Neural crest cell (in vitro differentiated cells): ENCODE results near the gene PARK7. TPM values are rescaled to one million over a fixed set of nuclear protein-coding genes. Genes with fewer than 3 reads are reported as not detected.

Experiments
- DNase-seq: peaks from one replicate; pipeline ENCODE4 v3.0.0; 2021; ENCODE audit warnings: low read depth, mixed read lengths, low spot score
- H3K27ac Mint-ChIP-seq: one replicate; pipeline ENCODE4 v1.8.0; 2021; ENCODE audit warnings: mild to moderate bottlenecking, mixed read lengths; ENCODE audit not compliant: unreplicated experiment
- H3K27me3 Mint-ChIP-seq: 2 replicates; pipeline ENCODE4 v1.8.0; 2021; ENCODE audit warnings: low read depth, mild to moderate bottlenecking, mixed read lengths
- H3K36me3 Mint-ChIP-seq: 2 replicates; pipeline ENCODE4 v1.8.0; 2021; ENCODE audit warnings: low read depth, mild to moderate bottlenecking, mixed read lengths
- H3K4me1 Mint-ChIP-seq: 2 replicates; pipeline ENCODE4 v1.8.0; 2021; ENCODE audit warnings: mixed read lengths
- H3K4me3 Mint-ChIP-seq: one replicate; pipeline ENCODE4 v1.8.0; 2021; ENCODE audit warnings: mild to moderate bottlenecking, mixed read lengths
- H3K9me3 Mint-ChIP-seq: 2 replicates; pipeline ENCODE4 v1.8.0; 2021; ENCODE audit warnings: mixed read lengths
- CTCF ChIP-seq: fragments of 200-600 bp; sonication (generic); conservative IDR thresholded peaks from 2 replicates; pipeline ENCODE4 v1.5.0; 2021; ENCODE audit warnings: antibody characterized with exemption, mild to moderate bottlenecking
- total RNA-seq: library from RNA; stranded (reverse); gene quantifications from 2 replicates; pipeline ENCODE4 v1.2.1, GENCODE V29; 2021

Gene PARK7
- total RNA-seq, 1 donor from 2014 or later: 386 TPM

DNA sequence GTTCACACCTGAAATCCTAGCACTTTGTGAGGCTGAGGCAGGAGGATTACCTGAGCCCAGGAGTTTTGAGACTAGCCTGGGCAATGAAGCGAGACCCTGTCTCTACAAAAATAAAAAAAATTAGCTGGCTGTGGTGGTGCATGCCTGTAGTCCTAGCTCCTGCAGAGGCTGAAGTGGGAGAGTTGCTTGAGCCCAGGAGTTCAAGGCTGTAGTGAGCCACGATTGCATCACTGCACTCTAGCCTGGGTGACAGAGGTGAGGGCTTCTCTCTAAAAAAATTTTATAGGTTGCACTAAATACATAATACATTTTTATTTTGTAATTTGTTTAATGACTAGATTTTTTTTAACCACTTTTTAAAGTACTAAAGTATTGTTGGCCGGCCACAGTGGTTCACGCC is 6.1 kb downstream of the PARK7 start:
- peaks cover 28% of the 10 kb centered on the region for H3K36me3 Mint-ChIP-seq
- no peaks in the 10 kb centered on the region for H3K27me3 Mint-ChIP-seq
- TF ChIP-seq CTCF: no peak
- H3K4me1 Mint-ChIP-seq: peaks cover 11% of the 10 kb centered on the region
- H3K4me3 Mint-ChIP-seq: no peak overlapping the region
- DNase-seq: no peak
- no peak overlapping the region for H3K27ac Mint-ChIP-seq
- no peaks in the 10 kb centered on the region for H3K9me3 Mint-ChIP-seq

DNA sequence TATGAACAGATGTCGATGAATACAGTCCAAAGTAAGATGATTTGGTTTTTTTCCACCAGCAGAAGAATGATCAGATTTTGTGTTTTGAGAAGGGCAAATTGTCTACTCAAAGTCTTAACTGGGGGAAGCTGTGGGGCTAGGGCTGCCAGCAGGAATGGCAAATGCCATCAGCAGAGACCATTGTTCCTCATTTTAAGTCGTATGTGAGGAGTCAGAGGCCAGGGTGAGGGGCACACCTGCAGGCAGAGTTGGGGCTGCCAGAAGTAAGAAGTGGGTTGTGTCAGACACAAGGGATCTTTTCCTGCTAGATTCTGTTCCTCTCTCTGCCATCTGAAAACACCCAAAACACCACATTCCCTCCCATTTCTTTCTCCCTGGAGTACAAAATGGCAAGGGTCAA is 8.7 kb downstream of the PARK7 start:
- Mint-ChIP-seq H3K9me3 (no peaks in the 10 kb centered on the region), H3K27ac (no peak overlapping the region), H3K4me1 (peaks cover 9% of the 10 kb centered on the region), H3K36me3 (peaks cover 24% of the 10 kb centered on the region), H3K4me3 (no peak overlapping the region), H3K27me3 (no peaks in the 10 kb centered on the region)
- no peak for TF ChIP-seq CTCF
- DNase-seq: no peak

DNA sequence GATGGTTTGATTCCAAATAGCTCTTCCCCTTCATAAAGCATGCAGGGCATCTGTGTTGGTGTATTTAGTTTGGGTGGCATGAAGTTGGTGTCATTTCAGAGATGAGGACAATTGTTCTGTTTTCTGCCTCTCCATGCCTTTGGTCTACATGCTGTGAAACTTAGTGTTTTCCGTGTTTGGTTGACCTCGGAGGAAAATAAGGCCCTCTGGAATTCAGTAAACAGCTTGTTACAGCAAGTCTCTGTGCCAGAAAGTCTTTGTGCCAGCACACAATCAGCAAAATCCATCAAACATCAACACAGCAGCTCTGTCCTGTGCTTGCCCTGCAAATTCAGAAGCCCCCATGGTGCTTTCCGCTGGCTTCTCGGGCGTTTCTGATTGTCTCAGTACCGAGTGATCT is 9.5 kb downstream of the PARK7 start:
- Mint-ChIP-seq H3K36me3 (peaks cover 27% of the 10 kb centered on the region), H3K4me3 (no peak overlapping the region), H3K4me1 (peaks cover 12% of the 10 kb centered on the region), H3K9me3 (no peaks in the 10 kb centered on the region), H3K27me3 (no peaks in the 10 kb centered on the region), H3K27ac (no peak overlapping the region)
- TF ChIP-seq CTCF: no peak
- no peak for DNase-seq

DNA sequence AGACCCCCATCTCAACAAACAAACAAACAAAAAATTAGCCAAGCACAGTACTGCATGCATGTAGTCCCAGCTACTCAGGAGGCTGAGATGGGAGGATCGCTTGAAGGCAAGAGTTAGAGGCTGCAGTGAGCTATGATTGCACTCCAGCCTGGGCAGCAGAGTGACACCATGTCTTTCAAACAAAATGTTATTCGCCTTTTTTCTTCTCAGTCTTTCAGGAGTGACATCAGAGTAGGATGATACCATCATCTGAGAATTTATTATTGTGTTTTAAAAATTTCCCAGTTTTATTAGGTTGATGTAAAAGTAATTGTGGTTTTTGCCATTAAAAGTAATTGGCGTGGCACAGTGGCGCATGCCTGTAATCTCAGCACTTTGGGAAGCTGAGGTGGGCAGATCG is 10.8 kb downstream of the PARK7 start:
- no peak for TF ChIP-seq CTCF
- H3K4me3 Mint-ChIP-seq: no peak overlapping the region
- H3K27ac Mint-ChIP-seq: no peak overlapping the region
- no peak for DNase-seq
- H3K9me3 Mint-ChIP-seq: no peaks in the 10 kb centered on the region
- H3K36me3 Mint-ChIP-seq: peaks cover 29% of the 10 kb centered on the region
- peaks cover 6% of the 10 kb centered on the region for H3K4me1 Mint-ChIP-seq
- no peaks in the 10 kb centered on the region for H3K27me3 Mint-ChIP-seq

DNA sequence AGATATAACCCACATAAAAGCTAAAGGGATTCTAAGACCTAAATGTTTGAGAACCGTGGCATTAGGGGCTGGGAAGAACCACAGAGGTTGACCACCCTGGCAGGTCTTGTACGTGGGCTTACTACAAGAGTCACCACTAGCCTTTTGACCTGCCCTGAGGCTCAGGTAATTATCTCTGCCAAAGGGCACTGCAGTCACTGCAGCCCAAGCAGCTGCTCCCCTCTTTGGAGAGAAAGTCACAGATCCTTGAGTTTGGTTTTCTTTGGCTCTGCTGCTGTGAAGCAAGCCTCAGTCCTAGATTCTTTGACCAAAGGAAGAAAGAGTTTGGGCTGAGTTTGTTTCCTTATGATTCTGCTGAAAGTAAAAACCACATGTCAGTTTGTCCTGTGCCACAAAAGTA is 11.6 kb downstream of the PARK7 start:
- H3K36me3 Mint-ChIP-seq: peaks cover 30% of the 10 kb centered on the region
- TF ChIP-seq CTCF: no peak

More for the DNA sequence above, 11.6 kb downstream of the PARK7 start:
- Mint-ChIP-seq H3K27ac (no peak overlapping the region), H3K27me3 (no peaks in the 10 kb centered on the region), H3K4me3 (no peak overlapping the region), H3K9me3 (no peaks in the 10 kb centered on the region), H3K4me1 (peaks cover 6% of the 10 kb centered on the region)
- no peak for DNase-seq
